Renal pelvis (tissue), 4 donors: Measurements from ENCODE around the gene SDC3. TPM values are rescaled to one million over a fixed set of nuclear protein-coding genes. Genes with fewer than 3 reads are reported as not detected.

Experiments
- DNase-seq: peaks from one replicate; pipeline ENCODE4 v3.0.0-alpha.2; 2013
- polyA plus RNA-seq, 3 donors: library from polyadenylated mRNA; unstranded; fragments of 120-200 nt; gene quantifications; one replicate each; pipeline ENCODE4 v1.2.1, GENCODE V29; 2013; ENCODE audit not compliant: insufficient read length in 3 of 3

SDC3 gene
- polyA plus RNA-seq, 3 donors: 25.2 to 32.8 (median 31.3) TPM

DNA sequence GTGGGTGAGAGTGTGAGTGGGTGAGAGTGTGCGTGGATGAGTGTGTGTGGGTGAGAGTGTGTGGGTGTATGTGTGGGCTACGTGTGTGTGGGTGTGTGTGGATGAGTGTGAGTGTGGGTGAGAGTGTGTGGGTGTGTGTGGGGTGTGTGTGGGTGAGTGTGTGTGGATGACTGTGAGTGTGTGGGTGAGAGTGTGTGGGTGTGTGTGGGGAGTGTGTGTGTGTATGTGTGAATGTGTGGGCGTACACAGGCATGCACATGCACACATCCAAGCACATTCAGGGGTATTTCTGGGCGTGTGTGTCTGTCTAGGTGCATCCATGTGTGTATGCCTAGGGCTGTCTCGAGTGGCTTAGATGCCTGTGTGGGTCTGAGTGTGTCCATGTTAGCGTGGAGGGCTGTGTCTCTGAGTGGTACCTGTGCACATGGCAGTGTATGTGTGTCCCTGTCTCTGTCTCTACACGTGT lies 14.0 kb downstream of the SDC3 start:
- DNase-seq: no peak

DNA sequence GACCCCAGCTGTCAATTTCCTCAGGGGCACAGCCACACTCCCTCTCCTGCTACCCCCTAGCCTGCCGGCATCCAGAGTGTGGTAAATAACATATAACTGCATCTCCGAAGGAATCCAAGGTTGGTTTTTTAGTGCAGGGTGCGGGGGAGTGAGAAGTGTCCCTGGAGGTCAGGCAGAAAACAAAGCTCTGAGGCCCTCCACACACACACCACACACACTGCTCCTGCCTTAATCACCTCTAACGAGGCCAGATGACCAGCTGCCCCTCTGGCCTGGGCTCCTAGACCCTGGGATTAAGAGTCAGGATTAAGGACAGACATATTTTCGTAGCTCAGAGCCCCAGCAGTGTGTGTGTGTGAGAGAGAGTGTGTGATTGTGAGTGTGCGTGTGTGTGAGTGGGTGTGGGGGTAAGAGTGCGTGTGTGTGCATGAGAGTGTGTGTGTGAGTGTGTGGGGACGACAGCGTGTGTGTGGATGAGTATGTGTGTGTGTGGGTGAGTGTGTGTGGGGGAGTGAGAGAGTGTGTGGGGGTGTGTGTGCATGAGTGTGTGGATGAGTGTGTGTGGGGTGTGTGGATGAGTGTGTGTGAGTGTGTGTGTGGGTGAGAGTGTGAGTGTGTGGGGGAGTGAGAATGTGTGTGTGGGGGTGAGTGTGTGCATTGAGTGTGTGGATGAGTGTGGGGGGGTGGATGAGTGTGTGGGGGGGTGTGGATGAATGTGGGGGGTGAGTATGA lies 14.6 kb downstream of the SDC3 start:
- DNase-seq: no peak

DNA sequence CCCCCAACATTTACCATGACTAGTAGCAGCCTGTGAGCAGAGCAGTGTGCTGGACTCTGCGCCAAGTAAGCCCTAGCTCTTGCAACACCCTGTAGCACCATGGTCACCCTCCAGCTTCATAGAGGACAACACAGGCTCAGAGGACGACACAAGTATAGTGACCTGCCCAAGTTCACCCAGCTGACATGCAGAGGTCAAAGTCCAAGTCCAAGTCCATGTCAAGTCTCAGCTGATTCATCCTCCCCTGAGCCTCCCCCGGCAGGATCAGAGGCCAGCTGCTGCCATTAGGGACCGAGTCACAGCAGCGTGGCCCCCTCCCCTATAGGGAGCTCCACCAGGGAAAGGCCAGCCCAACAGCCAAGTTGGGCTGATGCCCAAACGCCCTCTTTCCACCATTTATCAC lies 15.9 kb downstream of the SDC3 start:
- DNase-seq: no peak

DNA sequence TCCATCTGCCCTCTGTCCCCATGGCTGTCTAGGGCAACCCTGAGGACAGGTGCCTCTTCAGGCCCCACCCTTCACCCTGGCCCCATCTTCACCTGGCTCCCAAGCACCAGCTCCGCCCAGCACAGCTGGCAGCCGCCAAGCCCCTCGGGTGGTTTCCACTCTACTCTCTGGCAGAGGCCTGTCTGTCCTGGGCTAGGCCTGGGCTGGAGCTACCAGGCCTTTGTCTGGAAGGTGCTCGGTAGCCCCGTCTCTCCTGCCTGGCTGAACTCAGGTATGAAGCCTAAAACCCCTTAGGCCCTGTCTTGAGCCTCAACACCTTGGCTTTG lies 17.4 kb downstream of the SDC3 start:
- no peak for DNase-seq

DNA sequence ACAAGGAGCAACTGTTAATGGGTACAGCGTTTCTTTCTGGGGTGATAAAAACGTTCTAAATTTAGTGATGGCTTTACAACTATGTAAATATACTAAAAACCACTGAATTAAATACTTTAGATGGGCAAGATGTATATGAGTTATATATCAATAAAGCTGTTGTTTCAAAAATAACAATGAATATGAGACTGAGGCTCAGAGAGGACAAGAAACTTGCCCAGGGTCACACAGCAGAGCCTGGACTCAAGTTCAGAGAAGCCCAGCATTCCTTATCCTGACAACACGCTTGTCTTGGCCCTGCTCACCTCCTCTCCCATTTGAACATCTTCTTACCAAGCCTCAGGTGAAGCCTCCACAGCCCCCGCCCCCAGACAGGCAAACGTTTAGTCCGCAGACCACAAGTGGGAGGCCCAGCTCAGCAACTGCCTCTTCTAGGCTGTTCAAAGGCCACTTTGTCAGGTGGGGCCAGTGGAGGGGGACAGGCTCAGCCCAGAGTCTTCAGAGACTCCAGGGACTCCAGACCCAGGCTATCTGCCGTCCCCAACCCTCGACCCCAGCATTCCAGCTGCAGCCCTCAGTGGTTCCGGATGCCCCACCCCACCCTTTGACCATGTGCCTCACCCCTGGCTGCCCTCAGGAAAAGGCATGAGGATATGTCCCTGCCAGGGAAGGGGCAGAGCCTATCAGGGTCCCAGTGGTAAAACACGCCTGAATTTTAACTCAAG lies 17.9 kb downstream of the SDC3 start:
- no peak for DNase-seq

DNA sequence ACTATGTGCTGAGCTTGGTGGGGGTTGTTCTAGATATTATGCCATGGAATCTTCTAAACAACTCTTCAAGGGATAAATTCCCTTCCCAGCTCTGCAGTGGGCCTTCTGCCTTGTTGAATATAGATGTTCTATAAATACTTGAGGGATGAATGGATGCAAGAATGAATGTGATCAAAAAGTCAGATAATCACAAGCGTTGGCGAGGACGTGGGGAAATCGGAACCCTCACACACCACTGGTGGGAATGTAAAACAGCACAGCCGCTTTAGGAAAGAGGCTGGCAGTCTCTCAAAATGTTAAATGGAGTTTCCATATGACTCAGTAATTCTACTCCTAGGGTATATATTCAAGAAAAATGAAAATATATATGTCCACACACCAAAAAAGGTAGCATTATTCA lies 19.0 kb downstream of the SDC3 start:
- no peak for DNase-seq

DNA sequence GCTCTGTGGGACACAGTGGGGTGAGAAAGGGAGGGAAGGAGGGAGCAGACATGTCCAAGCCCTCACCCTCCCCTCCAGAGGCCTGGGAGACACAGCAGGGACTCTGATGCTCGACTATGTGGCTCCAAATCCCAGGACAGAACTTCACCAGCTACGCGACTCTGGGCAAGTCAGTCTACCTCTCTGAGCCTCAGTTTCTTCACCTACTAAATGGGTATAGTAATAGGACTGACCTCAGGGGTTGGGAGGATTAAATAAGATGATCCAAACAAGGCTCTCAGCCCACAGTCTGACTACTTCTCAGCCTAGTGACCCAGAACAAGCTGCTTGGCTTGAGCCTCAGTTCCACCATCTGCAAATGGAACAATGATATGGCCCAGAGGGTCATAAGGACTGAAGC lies 19.6 kb downstream of the SDC3 start:
- no peak for DNase-seq

DNA sequence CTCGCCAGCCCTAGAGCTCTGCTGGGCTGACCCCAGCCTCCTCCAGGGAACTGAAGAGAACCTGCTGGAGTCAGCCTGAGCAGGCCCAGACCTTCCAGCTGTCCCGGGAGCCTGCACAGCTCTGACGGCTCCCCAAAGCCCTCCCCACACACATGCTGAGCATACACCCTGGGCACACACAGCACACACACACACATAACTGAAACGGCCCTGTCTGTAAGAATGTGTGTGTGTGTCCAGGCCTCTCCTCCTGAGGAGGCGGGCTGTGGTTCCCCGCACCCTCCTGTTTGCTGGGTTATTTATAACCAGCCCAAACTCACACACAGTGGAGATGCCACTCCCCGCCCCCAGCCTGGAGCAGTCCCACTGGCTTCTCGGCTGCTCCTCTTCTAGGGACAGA lies 20.2 kb downstream of the SDC3 start:
- peak; percentile 48 for DNase-seq

DNA sequence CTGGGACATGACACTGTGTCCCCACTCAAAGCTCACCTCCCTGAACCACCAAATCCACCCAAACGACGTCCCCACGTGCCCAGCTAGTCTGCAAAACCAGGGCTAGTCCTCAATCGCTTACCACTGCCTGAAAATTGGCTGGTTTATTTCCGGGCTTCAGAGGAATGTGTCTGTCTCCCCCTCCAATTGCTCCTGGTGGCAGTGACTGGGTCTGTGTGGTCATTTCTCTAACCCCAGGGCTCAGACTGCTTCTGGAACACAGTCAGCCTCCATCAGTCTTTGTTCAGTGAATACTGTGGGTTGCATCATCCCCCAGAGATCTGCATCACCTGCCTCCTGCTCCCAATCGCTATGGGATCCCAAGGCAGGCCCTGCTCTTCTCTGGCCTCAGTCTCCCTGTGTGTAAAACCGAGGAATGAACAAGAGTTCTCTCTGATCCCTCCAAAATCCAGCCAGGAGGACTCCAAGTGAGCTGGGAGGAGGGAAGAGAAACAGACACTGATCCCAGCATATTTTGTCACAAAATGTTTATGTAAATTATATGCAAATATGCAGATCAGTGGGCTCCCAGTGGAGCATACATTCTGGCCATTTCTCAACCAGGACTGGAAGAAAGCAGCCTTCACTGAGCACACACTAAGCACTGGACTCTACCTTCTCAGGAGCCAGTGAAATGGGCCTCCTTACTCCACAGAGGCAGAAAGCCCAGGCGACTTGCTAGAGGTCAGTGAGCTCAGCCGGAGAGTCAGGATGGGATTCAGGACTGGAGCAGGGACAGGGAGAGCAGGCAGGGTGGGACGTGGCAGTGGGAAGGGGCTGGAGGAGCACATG lies 20.9 kb downstream of the SDC3 start:
- no peak for DNase-seq

DNA sequence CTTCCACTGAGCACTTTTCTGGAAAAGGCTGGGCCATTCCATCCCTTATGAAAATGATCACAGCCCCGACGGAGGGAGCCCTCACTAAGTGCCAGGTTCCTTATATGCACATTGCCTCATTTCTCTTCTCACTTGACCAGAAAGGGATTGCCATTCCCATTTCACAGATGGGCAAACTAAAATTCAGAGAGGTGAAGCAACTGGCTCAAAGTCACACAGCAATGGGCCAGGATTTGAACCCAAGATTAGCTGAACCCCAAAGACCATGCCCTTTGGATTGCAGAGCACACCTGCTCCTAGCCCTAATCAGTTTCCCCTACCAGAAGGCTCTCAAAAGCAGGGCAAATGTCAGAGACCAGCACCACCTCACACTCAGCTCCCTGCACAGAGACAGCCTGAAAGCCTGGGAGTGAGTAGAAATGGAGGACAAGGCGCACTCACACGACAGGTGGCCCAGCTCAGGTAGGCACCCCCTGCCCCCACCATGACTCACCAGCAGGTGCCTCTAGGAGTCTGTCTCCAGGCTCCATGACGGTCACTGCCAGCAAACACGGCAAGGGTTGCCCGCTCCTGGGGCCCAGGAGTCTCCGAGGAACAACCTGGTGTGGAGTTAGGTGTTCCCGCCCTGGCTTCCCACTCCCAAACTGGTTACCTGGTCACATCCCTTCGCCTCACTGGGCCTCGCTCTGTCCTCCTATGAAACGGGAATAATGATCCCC lies 21.7 kb downstream of the SDC3 start:
- DNase-seq: no peak

DNA sequence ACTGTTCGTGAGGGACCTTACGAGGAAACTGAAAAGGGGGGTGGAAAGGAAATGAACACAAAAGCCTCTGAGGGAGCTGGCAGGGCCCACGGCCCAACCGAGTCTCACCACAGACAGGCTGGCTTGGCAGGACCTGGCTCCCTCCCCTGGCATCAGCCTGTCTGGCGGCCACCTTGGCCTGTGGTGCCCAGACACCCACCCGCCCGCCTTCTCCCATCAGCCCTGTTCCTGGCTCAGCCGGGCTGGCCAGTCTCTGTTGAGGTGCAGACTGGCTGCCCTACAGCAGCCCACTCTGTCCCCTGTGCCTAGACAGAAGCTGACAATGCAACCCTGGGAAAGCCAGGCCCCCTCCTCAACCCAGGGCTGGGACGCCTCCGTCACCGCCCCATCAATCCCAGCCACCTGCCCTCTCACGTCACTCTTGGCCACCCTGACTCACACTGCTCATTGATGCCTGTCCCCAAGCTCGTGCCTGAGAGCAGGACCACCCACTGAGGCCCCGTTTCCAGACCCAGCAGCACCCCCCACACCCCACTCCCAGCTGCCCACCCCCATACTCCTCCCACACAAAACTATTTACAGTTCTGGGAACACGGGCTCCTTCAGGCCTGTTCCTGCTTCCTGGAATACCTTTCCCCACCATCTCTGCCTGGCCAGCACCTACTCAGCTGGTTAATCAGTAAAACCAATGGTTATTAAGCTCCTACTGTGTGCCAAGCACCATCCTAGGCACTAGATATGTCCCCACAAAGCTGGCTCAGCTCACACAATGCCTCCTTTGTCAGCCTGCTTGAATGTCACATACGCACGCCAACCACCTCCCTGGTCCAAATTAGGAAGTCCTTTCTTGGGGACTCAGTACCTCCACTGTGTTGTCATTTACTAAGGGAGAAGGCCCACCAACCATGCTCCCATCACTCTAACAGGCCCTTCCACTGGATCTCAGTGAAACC lies 22.7 kb downstream of the SDC3 start:
- peak; percentile 57 for DNase-seq

DNA sequence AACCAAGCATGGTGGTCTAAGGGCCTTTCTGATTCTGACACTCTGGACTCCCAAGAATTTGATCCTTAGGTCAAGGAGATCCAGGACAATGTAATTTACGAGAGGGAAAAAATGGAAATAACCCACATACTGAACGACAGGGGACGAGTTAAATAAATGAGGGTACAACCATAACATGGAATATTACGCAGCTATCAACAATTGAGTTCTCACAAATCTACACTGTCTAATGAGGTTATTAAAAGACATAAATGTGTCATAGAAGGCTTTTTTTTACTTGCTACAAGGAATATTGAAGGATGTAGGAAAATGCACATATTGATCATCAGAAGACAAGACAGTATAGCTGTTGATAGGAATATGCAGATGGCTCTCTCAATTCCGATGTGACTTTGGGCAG lies 23.8 kb downstream of the SDC3 start:
- DNase-seq: no peak

DNA sequence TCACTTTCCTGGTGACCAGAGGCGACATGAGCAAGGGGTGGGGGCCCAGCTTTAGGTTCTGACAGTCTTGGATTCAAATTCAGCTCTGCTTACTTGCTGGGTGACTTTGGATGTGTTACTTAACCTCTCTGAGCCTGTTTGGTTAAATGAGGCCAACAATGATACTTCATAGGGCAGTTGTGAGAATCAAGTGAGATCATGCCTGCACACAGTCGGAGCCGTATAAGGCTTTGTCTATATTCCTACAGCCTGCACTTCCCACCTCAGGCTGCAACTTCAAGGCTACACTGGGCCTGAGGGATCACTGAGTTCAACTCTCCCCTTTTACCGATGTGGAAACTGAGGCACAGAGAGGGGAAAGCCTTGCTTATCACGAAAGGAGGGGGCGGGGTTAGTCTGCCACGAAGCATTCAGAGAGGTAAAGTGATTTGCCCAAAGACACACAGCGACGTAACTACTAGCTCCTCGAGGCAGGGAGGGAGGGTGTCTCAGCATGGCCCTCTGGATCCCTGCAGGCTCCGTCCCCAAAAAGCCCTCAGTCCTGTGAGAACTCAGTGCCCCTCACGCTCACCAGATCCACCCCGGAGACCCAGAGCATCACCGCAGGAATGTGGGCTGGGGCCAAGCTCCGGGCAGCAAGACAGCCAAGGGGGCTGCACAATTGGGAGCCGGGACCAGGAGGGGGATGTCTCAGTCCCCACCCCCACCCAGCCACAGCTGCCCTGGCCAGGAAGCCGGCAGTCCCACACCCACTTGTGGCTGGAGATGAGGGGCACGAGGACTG lies 25.0 kb downstream of the SDC3 start:
- DNase-seq: no peak

DNA sequence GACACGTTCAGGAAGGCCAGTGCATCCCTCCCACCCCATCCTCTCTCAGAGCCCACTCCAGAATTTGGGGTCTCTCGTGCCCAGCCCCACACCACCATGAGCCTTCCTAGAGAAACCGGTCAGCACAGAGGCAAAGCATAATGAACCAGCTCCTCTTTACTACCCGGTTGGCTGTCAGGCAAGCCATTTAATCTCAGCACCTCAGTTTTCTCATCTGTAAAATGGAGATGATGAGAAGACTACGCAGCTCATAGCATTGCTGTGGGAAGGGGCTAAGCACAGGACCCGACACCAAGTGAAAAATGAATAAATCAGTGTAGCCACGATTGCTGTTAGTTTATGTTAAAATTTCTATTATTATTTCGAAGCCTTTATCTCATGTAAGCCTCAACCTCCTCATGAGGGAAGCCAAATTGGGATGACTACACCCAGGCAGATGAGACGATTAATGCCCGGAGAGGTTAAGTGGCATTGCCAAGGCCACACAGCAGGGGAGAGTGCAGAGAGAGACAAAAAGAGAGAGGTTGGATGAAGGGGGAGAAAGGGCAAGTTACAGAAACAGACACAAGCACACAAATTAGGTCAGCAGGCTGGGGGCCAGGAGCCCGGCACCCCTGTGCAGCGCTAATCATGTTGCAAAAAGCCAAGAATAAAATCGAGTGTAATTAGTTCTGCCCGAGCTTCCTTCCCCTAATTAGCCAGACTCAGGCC lies 25.7 kb downstream of the SDC3 start:
- no peak for DNase-seq

DNA sequence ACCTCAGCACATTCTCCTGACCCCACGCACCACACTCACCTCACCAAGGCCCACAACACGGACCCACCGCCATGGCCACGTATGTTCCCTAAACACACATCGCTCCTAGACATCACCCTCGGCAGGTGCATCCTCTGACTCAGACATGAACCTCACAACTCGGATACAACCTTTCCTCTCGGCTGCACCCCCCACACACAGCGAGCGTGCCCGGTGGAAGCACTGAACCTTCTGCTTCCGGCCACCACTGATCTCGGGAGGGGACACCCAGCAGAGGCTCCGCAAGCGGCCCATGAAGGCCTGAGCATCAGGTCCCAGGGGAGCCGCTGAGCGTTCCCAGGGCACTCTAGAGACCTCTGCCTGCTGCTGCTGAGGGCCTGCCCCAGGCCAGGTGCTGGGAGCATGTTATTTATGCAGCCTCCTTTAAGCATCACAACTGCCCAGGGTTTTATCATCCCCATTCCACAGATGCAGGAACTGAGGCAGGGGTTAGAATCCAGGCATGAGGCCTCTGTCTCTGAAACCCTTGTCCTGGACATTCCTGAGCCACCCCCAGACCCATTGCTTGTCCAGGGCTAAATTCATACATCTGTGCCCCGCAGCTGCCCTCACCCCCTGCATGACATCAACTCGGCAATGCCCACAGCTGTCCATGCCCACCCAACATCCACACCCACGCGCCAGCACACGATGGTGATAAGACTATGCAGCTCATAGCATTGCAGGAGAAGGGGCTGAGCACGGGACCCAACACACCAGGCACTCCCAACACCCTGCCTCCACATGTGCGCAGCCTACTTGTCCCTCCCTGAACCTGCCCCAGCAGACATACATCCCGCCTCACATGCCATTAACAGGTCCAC lies 27.0 kb downstream of the SDC3 start:
- no peak for DNase-seq

DNA sequence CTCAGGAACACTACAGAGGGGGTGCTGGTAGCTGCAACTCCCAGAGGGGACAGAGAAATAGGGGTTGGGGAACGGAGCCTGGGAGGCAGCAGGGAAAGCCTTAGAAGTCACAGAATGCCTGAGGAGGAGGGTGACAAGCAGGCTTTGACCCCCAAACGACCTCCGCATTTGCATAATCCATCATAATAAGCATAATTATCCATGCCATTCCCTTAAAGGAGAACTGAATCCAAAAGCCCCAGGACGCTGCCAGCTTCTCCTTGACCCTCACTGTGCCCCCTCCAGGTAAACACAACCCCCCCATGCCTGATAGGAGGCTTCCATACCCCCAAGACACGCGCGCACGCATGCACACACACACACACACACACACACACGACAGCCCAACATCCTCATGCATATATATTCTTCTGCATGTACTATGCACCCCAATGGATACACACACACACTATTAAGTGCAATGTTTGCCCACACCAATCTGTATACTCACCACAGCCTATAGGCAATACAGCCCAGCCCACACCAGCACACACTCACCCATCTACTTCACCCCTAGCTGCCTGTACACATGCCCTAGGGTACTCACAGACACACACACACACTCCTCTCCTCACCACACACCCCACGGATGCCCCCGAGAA lies 27.8 kb downstream of the SDC3 start:
- DNase-seq: no peak

DNA sequence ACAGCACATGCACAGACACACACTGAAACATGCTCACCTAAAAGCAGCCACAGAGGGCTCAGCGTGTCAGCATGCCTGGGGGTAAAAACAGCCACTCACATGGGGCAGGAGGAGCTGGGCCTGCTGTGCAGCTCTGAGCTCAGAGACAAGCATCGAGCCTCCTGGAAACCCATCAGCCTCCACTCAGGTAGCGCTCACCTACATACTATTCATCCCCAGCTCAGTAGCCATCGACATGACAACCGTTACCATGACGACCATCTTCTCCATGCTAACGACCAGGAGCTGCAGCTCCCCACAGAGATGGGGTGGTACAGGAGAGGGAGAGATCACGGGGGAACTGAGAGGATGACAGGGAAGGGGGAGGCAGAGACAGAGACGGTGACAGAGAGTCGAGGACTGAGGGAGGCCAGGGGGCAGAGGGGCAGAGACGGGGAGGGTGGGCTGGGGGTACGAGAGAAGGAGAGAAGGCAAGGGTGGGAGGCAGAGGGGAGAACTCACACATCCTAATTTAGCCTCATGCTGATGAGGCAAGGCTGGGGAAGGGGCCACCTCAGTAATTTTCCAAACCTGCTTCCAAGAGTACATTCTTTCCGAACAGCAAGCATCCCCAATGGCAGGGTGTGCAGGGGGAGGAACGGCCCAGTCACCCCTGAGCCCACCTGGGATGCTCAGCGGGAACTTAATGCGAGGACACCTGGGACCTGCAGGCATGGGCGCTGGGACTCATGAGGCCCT lies 28.4 kb downstream of the SDC3 start:
- DNase-seq: no peak
